HG03342 (cell line): Measurements from ENCODE around the gene PREPL.

Experiments used
- ATAC-seq: cut with Tn5 transposase; IDR thresholded peaks from one replicate; pipeline ENCODE4 v1.9.1; 2021; ENCODE audit warnings: mild to moderate bottlenecking, moderate library complexity; ENCODE audit not compliant: unreplicated experiment

Gene PREPL

DNA sequence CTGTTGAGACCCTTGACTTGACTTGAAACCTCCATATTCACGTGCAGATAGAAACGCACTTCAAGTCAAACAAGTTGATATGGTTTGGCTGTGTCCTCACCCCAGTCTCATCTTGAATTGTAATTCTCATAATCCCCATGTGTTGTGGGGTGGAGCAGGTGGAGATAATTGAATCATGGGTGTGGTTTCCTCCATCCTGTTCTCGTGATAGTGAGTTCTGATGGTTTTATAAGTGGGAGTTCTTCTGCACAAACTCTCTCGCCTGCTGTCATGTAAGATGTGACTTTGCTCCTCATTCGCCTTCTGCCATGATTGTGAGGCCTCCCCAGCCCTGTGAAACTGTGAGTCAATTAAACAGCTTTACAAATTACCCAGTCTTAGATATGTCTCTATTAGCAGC, 64.6 kb downstream of the PREPL start:
- no peak for ATAC-seq

DNA sequence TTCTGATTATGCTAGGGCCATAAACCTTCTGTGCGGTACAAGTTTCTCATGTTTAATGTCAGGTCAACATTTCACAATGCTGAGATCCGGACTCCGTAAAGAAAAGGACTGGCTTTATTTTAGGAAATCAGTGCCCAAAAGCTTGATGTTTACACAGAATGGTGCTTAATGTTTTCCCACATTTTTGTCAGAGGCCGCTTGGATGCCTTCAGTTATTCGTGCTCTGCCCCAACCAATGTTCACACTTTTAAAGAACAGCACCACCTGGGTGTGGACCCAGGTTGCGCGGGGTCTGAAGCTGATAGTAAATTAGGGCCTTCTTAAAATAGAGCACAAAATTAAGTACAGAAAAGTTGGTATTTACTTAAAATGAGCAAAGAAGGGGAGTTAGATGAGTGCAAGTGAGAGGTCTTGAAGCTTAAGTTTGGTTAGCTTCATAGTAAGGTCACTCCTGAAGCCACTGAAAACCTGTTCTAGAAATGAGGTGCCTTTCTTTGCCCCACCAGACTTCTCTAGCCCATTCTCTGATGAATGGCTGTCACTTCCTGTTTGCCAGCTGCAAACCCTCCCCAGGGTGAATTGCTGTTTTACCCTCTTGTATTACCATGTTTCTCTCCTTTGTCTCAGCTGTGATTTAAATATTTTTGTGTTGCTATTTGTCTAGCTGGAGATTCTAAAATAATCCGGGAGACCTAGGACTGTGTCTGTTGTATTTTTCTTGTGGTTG, 65.5 kb downstream of the PREPL start:
- ATAC-seq, result no peak

DNA sequence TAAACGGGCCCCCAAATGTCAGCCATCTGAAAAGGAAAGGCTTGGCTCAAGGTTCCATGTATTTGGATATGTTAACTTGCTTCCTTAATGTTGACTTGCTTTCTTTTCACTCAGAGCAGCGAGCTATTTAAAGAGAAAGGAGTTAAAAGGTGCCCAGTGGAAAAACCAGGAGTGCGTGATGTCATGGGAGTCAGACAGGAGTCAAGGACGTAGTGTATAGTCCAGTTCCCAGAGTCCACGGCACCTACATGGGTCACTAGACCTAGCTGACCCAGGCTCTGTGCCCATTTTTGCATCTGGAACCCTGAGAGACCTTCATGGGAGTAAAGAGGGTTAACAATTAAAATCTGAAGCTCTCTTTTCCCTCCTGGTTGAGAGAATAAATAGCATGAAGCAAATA, 66.2 kb downstream of the PREPL start:
- no peak for ATAC-seq

DNA sequence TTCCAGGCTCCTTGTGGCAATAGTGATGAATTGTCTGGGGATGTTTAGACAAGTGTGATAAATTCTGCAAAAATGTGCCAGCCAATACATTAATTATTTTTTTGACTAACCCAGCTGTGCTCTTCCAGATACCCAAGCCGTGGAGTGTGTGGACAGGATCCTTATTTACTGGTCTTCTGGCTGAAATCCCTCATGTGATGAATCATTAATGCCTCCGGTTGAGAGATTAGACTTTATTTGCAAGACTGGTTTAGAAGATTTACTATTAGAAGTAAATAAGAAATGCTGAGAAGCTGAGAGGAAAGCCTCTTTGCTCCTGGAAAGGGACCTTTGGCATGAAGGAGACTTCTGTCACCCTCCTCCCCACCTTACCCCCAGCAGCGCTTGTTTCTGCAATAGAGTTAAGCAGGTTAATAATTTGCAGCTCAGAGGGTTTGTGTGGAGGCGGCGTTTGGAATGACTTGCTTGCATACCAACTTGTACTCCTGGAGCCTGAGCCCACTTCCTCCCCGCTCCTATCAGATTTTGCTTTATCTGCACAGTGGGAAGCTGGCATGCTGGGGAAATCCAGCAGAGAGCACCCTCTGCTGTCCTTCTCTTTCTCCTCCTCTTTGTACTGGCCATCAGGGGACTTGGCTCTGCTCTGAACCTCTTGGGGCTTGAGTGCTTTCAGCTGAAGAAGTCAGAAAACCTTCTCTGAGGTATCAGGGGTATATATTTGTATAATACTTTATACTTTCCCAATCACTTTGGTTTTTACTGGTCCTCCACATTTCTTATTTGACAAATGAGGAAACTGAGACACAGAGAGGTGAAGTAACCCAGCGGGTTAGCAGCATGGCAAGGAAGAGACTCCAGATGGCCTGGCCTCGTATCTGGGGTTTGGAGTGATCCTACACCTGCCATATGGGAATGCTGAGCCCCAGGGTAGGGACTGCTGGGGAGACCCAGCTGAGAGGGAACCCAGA, 69.7 kb downstream of the PREPL start:
- ATAC-seq, result no peak

DNA sequence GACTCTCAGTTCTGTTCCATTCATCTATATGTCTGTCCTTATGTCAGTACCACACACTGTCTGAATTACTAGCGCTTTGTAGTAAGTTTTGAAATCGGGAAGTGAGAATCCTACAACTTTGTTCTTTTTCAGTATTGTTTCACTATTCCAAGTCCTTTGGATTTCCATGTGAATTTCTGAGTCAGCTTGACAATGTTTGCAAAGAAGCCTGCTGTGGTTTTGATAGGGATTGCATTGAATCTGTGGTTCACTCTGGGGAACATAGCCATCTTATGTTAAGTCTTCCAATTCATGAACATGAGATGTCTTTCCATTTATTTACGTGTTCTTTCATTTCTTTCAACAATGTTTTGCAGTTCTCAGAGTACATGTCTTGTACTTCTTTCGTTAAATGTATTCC, 71.0 kb downstream of the PREPL start:
- no peak for ATAC-seq

DNA sequence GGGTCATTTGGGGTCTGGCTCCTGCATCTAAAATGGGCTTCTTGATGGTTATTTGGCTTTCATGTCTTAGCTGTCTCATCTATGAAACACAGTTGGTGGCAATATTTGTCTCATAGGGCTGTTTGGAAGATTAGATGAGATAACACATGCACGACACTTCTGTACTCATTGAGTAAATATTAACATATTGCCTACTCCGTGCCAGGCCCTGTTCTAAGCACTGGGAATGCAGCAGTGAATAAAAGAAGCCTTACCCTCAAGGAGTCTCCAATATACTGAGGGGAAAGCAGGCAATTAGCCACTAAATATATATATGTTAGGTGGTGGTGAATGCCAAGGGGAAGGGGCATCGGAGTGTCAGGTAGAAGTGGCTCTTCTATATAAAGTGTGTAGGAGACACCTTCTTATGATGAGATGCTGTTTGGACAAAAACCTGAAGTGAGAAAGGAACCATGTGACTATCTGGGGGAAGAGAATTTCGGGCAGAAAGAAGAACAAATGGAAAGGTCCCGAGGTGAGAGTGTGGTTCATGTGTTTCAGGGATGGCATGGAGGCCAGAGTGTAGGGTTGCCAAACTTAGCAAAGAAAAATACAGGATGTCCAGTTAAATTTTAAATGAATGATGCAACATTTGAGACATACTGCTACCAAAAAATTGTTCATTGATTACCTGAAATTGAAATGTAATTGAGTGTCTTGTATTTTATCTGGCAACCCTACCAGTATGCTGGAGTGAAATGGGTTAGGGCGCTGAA, 74.2 kb downstream of the PREPL start:
- ATAC-seq, result no peak

DNA sequence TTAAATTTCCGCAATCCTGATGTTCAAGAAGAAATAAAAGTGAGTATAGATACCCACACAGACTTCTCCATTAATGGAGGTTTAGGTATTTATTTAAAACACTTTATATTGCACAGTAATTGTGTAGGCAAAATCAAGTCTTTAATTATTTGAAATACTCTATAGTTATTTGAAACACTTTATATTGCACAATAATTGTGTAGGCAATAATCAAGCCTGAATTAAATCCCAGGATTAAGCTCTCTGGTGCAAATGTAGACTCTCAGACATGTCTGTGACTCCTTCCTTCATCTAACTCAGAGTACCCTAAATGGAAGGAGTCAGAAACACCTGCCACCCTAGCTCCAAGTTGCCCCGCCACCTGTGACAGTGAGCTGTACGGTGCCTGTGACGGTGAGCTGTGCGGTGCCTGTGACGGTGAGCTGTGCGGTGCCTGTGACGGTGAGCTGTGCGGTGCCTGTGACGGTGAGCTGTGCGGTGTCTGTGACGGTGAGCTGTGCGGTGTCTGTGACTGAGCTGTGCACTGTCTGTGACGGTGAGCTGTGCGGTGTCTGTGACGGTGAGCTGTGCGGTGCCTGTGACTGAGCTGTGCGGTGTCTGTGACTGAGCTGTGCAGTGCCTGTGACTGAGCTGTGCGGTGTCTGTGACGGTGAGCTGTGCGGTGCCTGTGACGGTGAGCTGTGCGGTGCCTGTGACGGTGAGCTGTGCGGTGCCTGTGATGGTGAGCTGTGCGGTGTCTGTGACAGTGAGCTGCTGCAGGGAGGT, 75.0 kb downstream of the PREPL start:
- no peak for ATAC-seq

DNA sequence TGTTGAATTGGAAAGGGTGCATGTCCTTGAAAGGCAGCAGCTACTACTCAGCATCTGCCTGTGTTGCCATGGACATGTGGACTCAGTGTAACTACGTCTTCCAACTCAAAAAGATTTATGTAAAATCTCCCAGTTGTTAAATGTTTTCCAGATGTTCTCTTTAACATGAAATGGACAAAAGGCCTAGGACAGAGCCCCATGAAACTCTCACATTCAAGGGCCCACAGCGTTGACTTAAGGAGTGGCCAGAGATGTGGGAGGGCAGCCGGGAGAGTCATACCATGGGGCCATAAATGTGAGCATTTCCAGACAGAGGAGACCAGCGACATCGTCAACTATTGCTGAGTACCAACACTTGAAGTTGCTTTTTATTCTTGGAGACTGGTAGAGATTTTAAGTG, 76.1 kb downstream of the PREPL start:
- no peak for ATAC-seq

DNA sequence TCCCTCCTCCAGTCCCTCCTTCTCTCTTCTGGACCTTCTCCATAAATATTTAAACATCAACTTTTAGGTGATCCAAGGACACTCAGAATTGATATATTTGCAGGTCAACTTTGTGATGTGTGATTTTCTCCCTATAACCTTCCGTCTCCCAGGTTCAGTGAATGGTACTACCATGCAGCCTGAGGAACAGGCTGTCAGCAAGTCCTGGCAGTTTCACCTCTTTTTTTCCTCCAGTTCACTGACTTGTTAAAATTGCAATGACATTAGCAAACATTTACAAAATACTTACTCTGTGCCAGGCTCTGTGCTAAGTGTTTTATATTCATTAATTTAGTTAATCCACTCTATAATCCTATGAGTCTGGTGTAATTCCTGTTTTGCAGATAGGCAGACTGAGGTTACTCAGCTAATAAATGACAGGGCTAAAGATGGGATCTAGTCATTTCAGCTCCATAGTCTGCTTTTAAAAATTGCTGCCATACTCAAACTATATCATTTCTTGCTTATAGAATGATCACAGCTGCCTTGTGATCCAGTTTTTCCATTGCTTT, 78.1 kb downstream of the PREPL start:
- ATAC-seq, result no peak

DNA sequence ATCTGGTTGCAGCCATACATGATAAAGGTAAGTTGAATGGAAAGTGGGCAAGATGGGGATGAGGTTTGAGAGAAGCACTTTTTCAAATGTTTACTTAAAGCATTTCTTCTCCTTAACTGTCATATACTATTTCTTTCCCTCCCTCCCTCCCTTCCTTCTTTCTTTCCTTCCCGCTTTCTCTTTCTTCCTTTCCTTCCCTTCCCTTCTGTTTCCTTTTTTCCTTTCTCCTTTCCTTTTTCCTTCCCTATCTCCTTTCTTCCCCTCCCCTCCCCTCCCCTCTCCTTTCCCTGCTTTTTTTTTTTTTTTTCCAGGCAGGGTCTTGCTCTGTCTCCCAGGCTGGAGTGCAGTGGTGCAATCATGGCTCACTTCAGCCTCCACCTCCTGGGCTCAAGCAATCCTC, 80.4 kb downstream of the PREPL start:
- no peak for ATAC-seq

DNA sequence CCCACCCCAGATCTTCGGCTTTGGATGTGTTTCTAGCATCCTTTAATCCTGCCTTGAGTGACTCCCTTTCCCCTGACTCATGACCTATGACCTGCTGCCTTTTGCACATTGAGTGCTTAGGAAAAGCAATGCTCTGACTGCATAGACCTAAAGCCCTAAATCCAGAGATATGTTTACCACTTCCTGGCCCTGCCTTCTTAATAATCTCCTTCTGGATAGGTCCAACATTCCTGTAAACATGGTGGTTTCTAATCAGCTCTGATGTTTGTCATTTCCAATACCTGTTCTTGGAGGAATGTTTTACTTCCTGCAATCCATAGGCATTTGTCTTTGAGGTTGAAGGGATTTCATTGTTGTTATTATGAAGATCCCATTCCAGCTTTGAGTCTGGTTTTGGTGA, 83.8 kb downstream of the PREPL start:
- no peak for ATAC-seq

DNA sequence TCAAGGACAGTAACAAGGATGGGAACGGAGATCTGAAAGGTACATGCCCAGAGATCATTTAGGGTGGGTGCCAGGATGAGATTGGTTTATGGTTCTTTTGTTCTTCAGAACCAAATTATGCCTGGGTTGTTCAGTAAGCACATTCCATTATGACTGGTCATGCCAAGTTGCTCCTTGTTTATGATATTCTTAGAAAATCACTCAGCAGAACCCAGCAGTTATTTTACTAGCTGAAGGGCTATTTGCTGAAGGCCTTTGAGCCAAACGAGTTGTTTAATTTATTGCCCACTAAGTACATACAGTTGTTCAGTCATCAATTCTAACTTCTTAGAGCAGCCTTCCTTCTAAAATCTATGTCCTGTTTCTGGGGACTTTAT, 85.4 kb downstream of the PREPL start:
- no peak for ATAC-seq

DNA sequence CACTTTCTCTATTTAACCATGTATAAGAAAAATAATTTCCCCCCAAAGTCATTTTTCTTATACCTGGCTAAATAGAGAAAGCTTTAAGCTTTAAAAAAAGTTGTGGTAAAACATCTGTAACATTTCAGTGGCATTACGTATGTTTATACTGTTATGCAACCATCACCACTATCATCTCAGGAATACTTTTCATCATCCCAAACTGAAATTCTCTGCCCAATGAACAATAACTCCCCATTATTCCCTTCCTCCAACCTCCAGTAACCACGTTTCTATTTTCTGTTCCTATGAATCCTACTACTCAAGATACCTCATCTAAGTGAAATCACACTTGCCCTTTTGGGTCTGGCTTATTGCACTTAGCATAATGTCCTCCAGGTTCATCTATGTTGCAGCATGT, 87.7 kb downstream of the PREPL start:
- no peak for ATAC-seq

DNA sequence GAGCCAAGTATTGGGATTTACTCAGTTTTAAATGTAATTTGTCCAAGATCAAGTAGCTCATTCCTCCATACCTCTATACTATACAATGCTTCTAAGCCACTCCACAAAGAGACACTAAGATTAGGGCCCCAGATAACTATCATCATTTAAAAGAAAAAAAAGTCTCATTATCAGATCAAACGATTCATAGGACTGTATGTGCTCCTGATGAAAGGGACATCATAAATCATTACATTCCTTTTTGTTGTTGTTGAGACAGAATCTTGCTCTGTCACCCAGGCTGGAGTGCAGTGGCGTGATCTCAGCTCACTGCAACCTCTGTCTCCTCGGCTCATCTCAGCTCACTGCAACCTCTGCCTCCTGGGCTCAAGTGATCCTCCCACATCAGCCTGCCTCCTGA, 88.2 kb downstream of the PREPL start:
- ATAC-seq, result no peak

DNA sequence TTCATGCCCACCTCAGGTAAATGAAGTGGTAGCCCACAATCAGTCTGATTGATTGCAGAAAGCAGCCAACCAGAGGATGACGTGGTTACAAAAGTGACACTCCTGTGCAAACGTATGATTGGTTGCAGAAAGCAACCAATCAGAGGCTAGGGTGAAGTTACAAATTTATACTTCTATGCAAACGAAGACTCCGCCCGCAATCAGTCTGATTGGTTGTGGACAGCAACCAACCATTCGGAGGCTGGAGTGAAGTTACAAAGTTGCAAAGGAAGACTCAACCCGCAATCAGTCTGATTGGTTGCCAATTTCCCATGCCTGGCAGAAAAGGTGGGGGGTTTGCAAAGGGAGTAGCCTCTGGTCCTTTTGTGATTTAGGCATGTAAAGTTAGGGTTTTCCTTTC, 90.0 kb downstream of the PREPL start:
- no peak for ATAC-seq

DNA sequence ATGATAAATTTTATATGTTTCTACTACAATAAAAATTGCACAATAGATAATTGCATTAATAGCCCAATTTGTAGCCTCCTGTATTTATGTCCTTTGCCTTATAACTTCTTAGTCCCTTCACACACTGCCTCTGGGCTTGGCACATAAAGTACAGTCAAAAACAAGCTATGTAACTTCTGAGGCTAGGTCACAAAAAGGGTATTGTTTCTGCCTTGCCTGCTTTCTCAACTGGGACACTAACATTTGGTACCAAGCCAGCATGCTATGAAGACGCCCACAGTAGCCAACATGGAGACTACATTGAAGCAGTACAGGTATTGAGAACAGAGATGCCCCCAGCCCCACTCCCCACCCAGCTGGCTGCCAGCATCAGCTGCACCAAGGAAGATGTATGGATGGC, 91.5 kb downstream of the PREPL start:
- ATAC-seq, result no peak

DNA sequence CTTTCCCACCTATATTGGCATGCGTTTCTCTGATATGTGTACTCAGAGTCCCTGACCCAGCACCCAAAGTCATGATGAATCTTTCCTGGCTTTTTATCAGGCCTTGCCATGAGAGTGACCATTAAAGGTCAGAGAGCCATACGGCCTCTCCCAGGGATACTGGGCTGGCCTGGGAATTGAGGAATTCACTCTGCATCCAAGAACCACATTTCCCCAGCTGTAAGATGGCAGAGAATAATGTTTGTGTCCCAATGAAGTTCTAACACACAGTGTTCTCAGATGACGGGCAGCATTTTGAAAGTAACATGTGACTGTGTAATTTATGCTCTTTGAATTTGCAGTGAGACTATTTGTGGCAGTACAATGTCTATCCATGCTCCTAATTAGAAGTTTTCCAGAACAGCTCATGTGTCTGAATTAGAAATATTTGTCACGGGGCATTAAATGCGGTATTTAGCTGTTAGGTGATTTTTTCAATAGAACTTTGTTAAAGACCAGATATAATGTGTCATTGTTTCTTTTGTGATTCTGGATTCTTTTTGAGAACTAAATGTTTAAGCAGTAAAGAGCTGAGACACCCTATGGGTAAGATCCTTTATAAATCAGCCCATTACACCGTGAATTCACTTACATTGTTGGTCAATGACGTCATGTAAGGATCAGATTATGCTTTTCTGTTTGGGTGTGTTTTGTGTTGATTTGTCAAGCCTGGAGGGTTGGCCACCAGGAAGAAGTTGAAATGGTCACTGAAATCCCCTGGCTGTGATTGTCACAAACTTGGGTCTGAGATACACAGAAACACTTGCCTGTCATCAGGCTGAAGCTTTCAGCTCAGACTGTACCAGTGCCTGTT, 93.3 kb downstream of the PREPL start:
- ATAC-seq, result no peak
